ELF-1 (cell line): ENCODE data around the gene CDK14.

Source experiments
- DNase-seq: peaks from one replicate; pipeline ENCODE4 v3.0.0-alpha.2; 2016; ENCODE audit warnings: low read depth, low spot score

CDK14 gene

GRCh38 chr7:91249506-91250233 lies 653.5 kb downstream of the CDK14 start:
- DNase-seq, result peak; percentile 23

GRCh38 chr7:91250706-91251105 lies 654.6 kb downstream of the CDK14 start:
- DNase-seq, result no peak

- no peak for DNase-seq
These were observed 655.8 kb downstream of the CDK14 start for GRCh38 chr7:91251877-91252276.
